DND-41 (cell line): Measurements from ENCODE around the gene PHACTR1.

ENCODE experiments used
- ATAC-seq: fragments of 200-7000 bp; cut with Tn5 transposase; 3 replicates; pipeline ENCODE4 v1.9.1; 2021; ENCODE audit warnings: low read depth; ENCODE audit not compliant: insufficient read depth
- DNase-seq: peaks from one replicate; pipeline ENCODE4 v3.0.0-alpha.2; 2020
- H2AFZ ChIP-seq: 2 replicates; pipeline ENCODE4 v1.6.0; 2012; ENCODE audit warnings: low read depth, low read length
- H3K27ac ChIP-seq: 2 replicates; pipeline ENCODE4 v1.5.1; 2012; ENCODE audit warnings: low read length, inconsistent platforms
- H3K27me3 ChIP-seq: fragments of 200-600 bp; sonication (generic); 2 replicates; pipeline ENCODE4 v1.6.0; 2012; ENCODE audit warnings: low read length, mild to moderate bottlenecking, inconsistent platforms; ENCODE audit not compliant: insufficient read depth, poor library complexity
- H3K36me3 ChIP-seq: 2 replicates; pipeline ENCODE4 v1.5.1; 2012; ENCODE audit warnings: low read length, inconsistent platforms; ENCODE audit not compliant: insufficient read depth
- H3K4me1 ChIP-seq: 2 replicates; pipeline ENCODE4 v1.5.1; 2012; ENCODE audit warnings: mild to moderate bottlenecking, low read length; ENCODE audit not compliant: insufficient read depth
- H3K4me2 ChIP-seq: 2 replicates; pipeline ENCODE4 v1.6.0; 2012; ENCODE audit warnings: mild to moderate bottlenecking, moderate library complexity, low read length, inconsistent platforms; ENCODE audit not compliant: insufficient read depth
- H3K4me3 ChIP-seq, 2 experiments: fragments of 200-600 bp in 1 of 2; shearing (Covaris generic) in 1 of 2; 2 replicates each; pipeline ENCODE4 v1.5.1; 2012 to 2016; ENCODE audit warnings: inconsistent platforms in 2 of 2, low read length in 2 of 2, mild to moderate bottlenecking in 2 of 2, low read depth in 1 of 2, moderate library complexity in 1 of 2
- H3K79me2 ChIP-seq: 2 replicates; pipeline ENCODE4 v1.6.0; 2012; ENCODE audit warnings: low read length, inconsistent platforms; ENCODE audit not compliant: insufficient read depth
- H3K9ac ChIP-seq: 2 replicates; pipeline ENCODE4 v1.6.0; 2012; ENCODE audit warnings: low read depth, mild to moderate bottlenecking, inconsistent platforms, low read length, moderate library complexity
- H3K9me3 ChIP-seq: 2 replicates; pipeline ENCODE4 v1.5.1; 2012; ENCODE audit warnings: low read length, moderate library complexity, mild to moderate bottlenecking, inconsistent platforms; ENCODE audit not compliant: insufficient read depth, severe bottlenecking
- H4K20me1 ChIP-seq: 2 replicates; pipeline ENCODE4 v1.6.0; 2012; ENCODE audit warnings: low read length; ENCODE audit not compliant: insufficient read depth
- CTCF ChIP-seq: IDR thresholded peaks from 2 replicates; pipeline ENCODE4 v1.5.1; 2012; ENCODE audit warnings: borderline replicate concordance, low read length, moderate library complexity, mild to moderate bottlenecking; ENCODE audit not compliant: poor library complexity, severe bottlenecking; ENCODE audit errors: extremely low read depth
- EZH2 ChIP-seq: IDR thresholded peaks from 3 replicates; pipeline ENCODE4 v1.6.1; 2012; ENCODE audit warnings: borderline replicate concordance, low read depth, mild to moderate bottlenecking, moderate library complexity, low read length, inconsistent platforms; ENCODE audit not compliant: severe bottlenecking

Gene PHACTR1

DNA sequence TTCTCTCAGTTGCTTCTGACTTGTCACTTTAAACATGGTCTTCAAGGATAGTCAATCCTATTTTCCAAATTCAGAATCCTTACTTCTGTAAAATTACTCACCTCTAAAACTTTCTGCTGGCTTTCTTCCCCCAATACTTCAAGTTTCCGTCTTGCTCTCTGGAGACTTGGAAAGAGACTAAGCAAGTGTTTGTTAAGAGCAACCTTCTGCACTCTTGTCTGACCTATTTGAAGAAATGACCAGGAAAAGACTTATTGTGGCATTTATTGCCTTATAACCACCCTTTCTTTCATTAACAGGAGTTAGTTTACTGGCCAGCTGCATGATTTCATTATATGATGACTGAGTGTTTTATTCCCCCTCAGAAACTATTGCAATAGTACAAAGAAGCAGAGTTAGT lies 430.8 kb downstream of the PHACTR1 start:
- Histone ChIP-seq H3K9ac (no peak overlapping the region), H3K9me3 (no peaks in the 10 kb centered on the region)
- DNase-seq, result no peak

DNA sequence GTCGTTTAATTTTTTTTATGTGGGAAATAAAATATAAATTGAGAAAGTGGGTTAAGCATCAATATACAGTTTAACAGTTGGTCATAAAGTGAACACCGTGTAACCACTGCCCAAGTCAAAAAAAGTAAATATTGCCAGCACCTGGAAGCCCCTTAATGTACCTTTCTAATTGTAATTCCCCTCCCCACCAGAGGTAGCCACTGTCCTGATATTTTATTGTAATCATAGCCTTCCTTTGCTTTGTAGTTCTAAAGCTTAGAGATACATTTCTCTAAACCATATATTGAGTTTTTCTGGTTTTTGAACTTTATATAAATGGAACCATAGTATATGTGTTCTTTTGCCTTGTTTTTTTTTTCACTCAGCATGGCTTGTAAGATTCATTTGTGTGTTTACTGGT lies 431.2 kb downstream of the PHACTR1 start:
- Histone ChIP-seq H3K27ac (no peak overlapping the region), H2AFZ (no peak overlapping the region), H3K79me2 (no peaks in the 10 kb centered on the region), H3K9ac (no peak overlapping the region), H3K4me2 (no peak overlapping the region), H3K4me1 (no peaks in the 10 kb centered on the region), H3K27me3 (no peaks in the 10 kb centered on the region), H4K20me1 (no peaks in the 10 kb centered on the region), H3K36me3 (no peaks in the 10 kb centered on the region), H3K9me3 (no peaks in the 10 kb centered on the region), H3K4me3 (no peak overlapping the region)
- DNase-seq (no peak), ATAC-seq (no peak)
- TF ChIP-seq CTCF, result peak; percentile 20
- TF ChIP-seq EZH2, result no peak

More for the DNA sequence above, 430.8 kb downstream of the PHACTR1 start:
- Histone ChIP-seq H2AFZ (no peak overlapping the region), H3K4me2 (no peak overlapping the region), H4K20me1 (no peaks in the 10 kb centered on the region), H3K4me1 (no peaks in the 10 kb centered on the region), H3K4me3 (no peak overlapping the region), H3K27ac (no peak overlapping the region), H3K79me2 (no peaks in the 10 kb centered on the region), H3K36me3 (no peaks in the 10 kb centered on the region), H3K27me3 (no peaks in the 10 kb centered on the region)
- no peak for ATAC-seq
- TF ChIP-seq CTCF (no peak), EZH2 (no peak)

GRCh38 chr6:13152764-13153163 lies 436.2 kb downstream of the PHACTR1 start:
- Histone ChIP-seq H3K36me3 (no peaks in the 10 kb centered on the region), H3K79me2 (no peaks in the 10 kb centered on the region), H3K9me3 (no peaks in the 10 kb centered on the region), H4K20me1 (no peaks in the 10 kb centered on the region), H3K4me2 (no peak overlapping the region), H3K27ac (no peak overlapping the region), H3K27me3 (no peaks in the 10 kb centered on the region), H3K4me3 (no peak overlapping the region), H3K4me1 (no peaks in the 10 kb centered on the region), H2AFZ (no peak overlapping the region), H3K9ac (no peak overlapping the region)
- TF ChIP-seq CTCF, result no peak
- TF ChIP-seq EZH2, result no peak
- ATAC-seq, result no peak
- no peak for DNase-seq

DNA sequence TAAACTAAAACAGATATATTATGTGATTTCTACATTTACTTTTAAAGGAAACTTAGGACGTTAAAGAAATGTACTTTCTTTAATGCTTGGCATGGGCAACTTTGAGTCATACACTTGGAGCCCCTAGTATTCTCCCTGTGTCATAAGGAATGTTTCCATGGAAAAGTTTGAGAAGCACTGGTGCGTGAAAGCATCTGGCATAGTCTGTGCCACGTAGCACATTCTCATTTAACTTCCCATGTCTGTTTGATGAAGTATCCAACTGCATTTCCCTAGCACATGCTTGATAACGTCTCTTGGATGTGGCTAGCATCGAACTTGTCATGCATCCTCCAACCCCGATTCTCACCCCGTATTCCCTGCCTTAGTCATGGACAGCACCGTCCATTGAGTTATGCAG lies 439.8 kb downstream of the PHACTR1 start:
- no peaks in the 10 kb centered on the region for H3K79me2 ChIP-seq
- no peaks in the 10 kb centered on the region for H3K36me3 ChIP-seq
- no peak for DNase-seq
- no peak overlapping the region for H3K4me3 ChIP-seq
- H3K27ac ChIP-seq, result no peak overlapping the region
- H3K9ac ChIP-seq, result no peak overlapping the region
- no peaks in the 10 kb centered on the region for H3K4me1 ChIP-seq
- H3K27me3 ChIP-seq, result no peaks in the 10 kb centered on the region
- TF ChIP-seq EZH2, result no peak
- TF ChIP-seq CTCF, result no peak
- no peaks in the 10 kb centered on the region for H3K9me3 ChIP-seq
- no peaks in the 10 kb centered on the region for H4K20me1 ChIP-seq
- no peak overlapping the region for H3K4me2 ChIP-seq
- no peak overlapping the region for H2AFZ ChIP-seq
- no peak for ATAC-seq
